ENCODE data around the gene NLN. TPM values are rescaled to one million over a fixed set of nuclear protein-coding genes. Genes with fewer than 3 reads are reported as not detected.
A peak's percentile ranks its signal among the peaks of the same experiment; 100 is the strongest.
"Not testable (repeated sequence)": the region's sequence is repeated elsewhere in the genome, so short reads cannot be mapped to it uniquely, and the experiment has no call there.

The NLN gene
- 6.6 TPM for total RNA-seq

- intact Hi-C loops (cut with DNase I), result no loop called here
Observed at GRCh38 chr5:65721720-65722574, at the start of gene NLN, which contains the start of gene SGTB. Gene NLN (plus strand): TSS chr5:65722205. CDS start chr5:65722374, 169 bp downstream. Gene SGTB (minus strand): TSS chr5:65722109. CDS start chr5:65720807, 1,302 bp downstream.

GRCh38 chr5:65672796-65673195 is 49.2 kb upstream of the NLN start:
- Histone ChIP-seq H3K4me1 (no peaks in the 10 kb centered on the region), H3K27ac (no peak overlapping the region), H3K9me3 (no peaks in the 10 kb centered on the region), H3K36me3 (peaks cover 0 to 24% of the 10 kb centered on the region in 2 donors), H3K27me3 (no peaks in the 10 kb centered on the region), H3K4me3 (no peak overlapping the region)
- DNase-seq (ENCODE audit: extremely low spot score in 2 of 2), result no peak
- intact Hi-C loops (cut with DNase I), result no loop called here
- no peak for TF ChIP-seq CTCF (IDR thresholded peaks at IDR 0.05)
- TF ChIP-seq POLR2AphosphoS5 (IDR thresholded peaks at IDR 0.05; ENCODE audit: insufficient read depth in 1 of 2, low read depth in 1 of 2), result no peak
- no peak for TF ChIP-seq POLR2A (IDR thresholded peaks at IDR 0.05)

More at GRCh38 chr5:65721720-65722574, at the start of gene NLN, which contains the start of gene SGTB:
- peaks cover 21% of the 10 kb centered on the region for H3K4me1 ChIP-seq
- peak within 1 kb of the TSS; percentile 85 to 90 for H3K4me3 ChIP-seq
- TF ChIP-seq CTCF (IDR thresholded peaks at IDR 0.05) (no peak), POLR2A (IDR thresholded peaks at IDR 0.05) (no peak), POLR2AphosphoS5 (IDR thresholded peaks at IDR 0.05; ENCODE audit: insufficient read depth in 1 of 2, low read depth in 1 of 2) (peak in 1 of 2 donors; percentile 53)
- H3K9me3 ChIP-seq, result no peaks in the 10 kb centered on the region
- H3K27ac ChIP-seq, result peak within 1 kb of the TSS; percentile 78
- DNase-seq (ENCODE audit: extremely low spot score in 2 of 2), result no peak
- no peaks in the 10 kb centered on the region for H3K27me3 ChIP-seq
- no peaks in the 10 kb centered on the region for H3K36me3 ChIP-seq

GRCh38 chr5:65674749-65675148 is 47.3 kb upstream of the NLN start:
- no peaks in the 10 kb centered on the region for H3K9me3 ChIP-seq

GRCh38 chr5:65676056-65676455 is 45.9 kb upstream of the NLN start:
- DNase-seq (ENCODE audit: extremely low spot score in 2 of 2); H3K4me1 ChIP-seq; H3K4me3 ChIP-seq; H3K27ac ChIP-seq; H3K27me3 ChIP-seq; H3K9me3 ChIP-seq; intact Hi-C loops (cut with DNase I): not testable (repeated sequence)
- H3K36me3 ChIP-seq, result peaks cover 0 to 14% of the 10 kb centered on the region in 2 donors

More at GRCh38 chr5:65674749-65675148, 47.3 kb upstream of the NLN start:
- TF ChIP-seq POLR2A (IDR thresholded peaks at IDR 0.05), result no peak
- no peak for TF ChIP-seq POLR2AphosphoS5 (IDR thresholded peaks at IDR 0.05; ENCODE audit: insufficient read depth in 1 of 2, low read depth in 1 of 2)
- no peak for TF ChIP-seq CTCF (IDR thresholded peaks at IDR 0.05)
- H3K27ac ChIP-seq, result no peak overlapping the region
- no peak for DNase-seq (ENCODE audit: extremely low spot score in 2 of 2)
- intact Hi-C loops (cut with DNase I), result no loop called here
- H3K4me1 ChIP-seq, result no peaks in the 10 kb centered on the region
- H3K4me3 ChIP-seq, result no peak overlapping the region
- H3K36me3 ChIP-seq, result peaks cover 0 to 23% of the 10 kb centered on the region in 2 donors
- no peaks in the 10 kb centered on the region for H3K27me3 ChIP-seq

- Histone ChIP-seq H3K27me3 (no peaks in the 10 kb centered on the region), H3K4me3 (no peak overlapping the region), H3K4me1 (no peaks in the 10 kb centered on the region), H3K36me3 (peaks cover 0 to 7% of the 10 kb centered on the region in 2 donors), H3K27ac (no peak overlapping the region), H3K9me3 (no peaks in the 10 kb centered on the region)
- no peak for DNase-seq (ENCODE audit: extremely low spot score in 2 of 2)
- intact Hi-C loops (cut with DNase I), result no loop called here
- TF ChIP-seq CTCF (IDR thresholded peaks at IDR 0.05) (no peak), POLR2AphosphoS5 (IDR thresholded peaks at IDR 0.05; ENCODE audit: insufficient read depth in 1 of 2, low read depth in 1 of 2) (no peak), POLR2A (IDR thresholded peaks at IDR 0.05) (no peak)
Observed at GRCh38 chr5:65682148-65682547, 39.9 kb upstream of the NLN start.
